GM21528 (cell line): ENCODE results near the gene XKR7.

Experiments
- ATAC-seq: cut with Tn5 transposase; IDR thresholded peaks from one replicate; pipeline ENCODE4 v1.9.1; 2021; ENCODE audit warnings: mild to moderate bottlenecking, moderate library complexity; ENCODE audit not compliant: unreplicated experiment, low FRiP score

XKR7 gene

DNA sequence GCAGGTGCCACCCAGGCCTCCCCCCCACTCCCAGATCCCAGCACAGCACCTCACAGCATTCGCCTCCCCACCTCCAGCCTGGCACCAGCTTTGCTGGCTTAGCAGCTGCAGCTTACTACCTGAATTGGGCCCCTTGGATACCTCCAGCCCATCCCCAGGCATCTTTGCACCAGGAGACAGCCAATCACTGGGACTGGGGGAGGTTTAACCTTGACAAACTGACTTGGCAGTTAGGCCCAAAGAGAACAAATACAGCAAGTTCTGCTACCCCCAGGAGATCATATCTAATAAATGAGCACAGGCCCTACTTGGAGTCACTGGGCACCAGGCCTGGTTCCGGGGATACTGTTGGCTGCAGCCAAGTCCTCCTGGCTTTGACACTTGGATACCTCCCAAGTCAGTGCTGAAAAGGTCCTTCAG, 24.9 kb upstream of the XKR7 start:
- no peak for ATAC-seq

GRCh38 chr20:31945319-31945718, 22.6 kb upstream of the XKR7 start:
- ATAC-seq: no peak

GRCh38 chr20:31945785-31946184, 22.2 kb upstream of the XKR7 start:
- ATAC-seq: no peak

- no peak for ATAC-seq
Observed at GRCh38 chr20:31948008-31948407, 19.9 kb upstream of the XKR7 start.

- ATAC-seq: no peak
Observed at GRCh38 chr20:31949877-31950646, 17.9 kb upstream of the XKR7 start.

DNA sequence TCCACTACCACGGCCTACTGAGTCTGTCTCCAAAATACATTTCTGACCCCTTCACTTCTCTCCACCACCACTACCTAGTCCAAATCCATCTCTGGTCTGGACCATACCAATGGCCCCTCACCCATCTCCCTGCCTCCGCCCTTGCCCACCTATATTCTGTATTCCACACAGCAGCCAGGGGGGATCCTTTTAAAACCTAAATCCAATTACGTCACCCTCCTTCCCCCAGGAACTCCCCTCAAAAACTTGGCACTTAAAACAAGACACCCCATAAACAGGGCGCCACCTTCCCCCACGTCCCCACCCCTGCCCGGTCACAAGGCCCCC, 16.8 kb upstream of the XKR7 start:
- ATAC-seq: no peak

DNA sequence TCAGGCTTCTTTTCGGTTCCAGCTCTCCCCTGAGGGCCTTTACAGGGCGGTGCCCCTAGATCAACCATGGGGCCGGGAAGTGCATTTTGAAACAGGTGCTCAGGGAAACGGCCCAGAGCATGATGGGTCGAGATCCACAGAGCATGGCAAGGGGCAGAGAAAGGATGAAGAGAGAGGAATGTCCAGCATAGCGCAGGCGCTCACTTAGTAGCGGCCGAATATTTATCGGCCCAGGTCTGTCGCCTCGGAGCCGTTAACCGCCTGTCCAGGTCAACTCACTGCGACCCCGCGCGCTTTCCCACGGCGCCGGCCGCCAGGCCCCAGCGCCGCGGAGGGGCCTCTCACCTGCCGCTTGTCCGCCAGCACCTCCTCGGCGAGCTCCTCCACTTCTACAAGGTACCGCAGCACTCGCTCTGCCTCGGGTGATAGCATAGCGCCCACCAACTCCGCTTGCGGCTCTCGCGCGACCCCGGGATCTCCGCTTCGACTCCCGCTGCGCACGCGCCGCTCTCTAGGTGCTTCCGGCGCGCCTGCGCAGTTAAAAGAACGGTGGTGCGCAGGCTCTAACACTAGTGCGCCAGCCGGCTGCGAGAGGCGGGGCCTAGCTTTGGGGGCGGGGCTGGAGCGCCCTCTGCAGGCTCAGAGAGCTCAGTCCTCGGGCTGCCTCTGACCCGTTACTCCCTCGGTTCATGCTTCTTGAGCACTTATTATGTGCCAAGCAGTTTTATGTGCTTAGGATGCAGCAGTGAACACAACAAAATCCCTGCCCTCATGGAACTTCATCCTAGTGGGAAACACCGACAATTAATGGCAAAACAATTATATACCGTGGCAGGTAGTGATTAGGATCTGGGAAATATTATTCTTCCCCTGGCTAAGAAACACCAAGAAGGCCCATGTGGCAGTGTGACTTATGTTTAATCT, 16.2 kb upstream of the XKR7 start, which contains the start of gene PDRG1:
TSS of gene PDRG1 (minus strand) at position 517 of the 924 bp plus-strand sequence. CDS start at position 432, 85 bp downstream.
- ATAC-seq: peak; percentile 76

- no peak for ATAC-seq
Observed at GRCh38 chr20:31953556-31954148, 14.3 kb upstream of the XKR7 start.

- no peak for ATAC-seq
Observed at GRCh38 chr20:31954500-31954899, 13.5 kb upstream of the XKR7 start.

GRCh38 chr20:31956556-31957526, 11.1 kb upstream of the XKR7 start:
- ATAC-seq: no peak

DNA sequence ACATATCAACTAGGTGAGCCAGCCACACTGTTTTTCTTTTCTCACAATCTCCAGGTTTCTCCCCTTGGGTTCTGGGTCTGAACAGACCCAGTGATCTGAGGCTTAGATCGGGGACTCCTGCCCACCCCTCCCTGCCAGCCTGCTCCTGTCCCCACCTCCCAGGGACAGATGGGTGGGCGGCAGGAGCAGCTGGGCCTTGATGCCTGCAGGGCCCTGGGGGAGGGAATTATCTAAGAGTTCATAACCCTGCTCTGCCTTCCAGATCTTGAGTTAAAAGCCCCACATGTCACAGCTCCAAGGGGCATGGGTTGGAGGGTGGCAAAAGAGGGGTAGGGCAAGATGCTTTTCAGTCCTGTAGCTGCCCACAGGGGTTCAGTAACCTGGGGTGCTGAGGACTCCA, 5.2 kb upstream of the XKR7 start:
- ATAC-seq: no peak

GRCh38 chr20:31963889-31964288, 4.1 kb upstream of the XKR7 start:
- ATAC-seq: no peak

GRCh38 chr20:31966991-31967655, 828 bp upstream of the XKR7 start:
- ATAC-seq: no peak

GRCh38 chr20:31968291-31969126, 558 bp downstream of the XKR7 start:
- no peak for ATAC-seq

GRCh38 chr20:31969991-31970390, 2.0 kb downstream of the XKR7 start:
- ATAC-seq: no peak

DNA sequence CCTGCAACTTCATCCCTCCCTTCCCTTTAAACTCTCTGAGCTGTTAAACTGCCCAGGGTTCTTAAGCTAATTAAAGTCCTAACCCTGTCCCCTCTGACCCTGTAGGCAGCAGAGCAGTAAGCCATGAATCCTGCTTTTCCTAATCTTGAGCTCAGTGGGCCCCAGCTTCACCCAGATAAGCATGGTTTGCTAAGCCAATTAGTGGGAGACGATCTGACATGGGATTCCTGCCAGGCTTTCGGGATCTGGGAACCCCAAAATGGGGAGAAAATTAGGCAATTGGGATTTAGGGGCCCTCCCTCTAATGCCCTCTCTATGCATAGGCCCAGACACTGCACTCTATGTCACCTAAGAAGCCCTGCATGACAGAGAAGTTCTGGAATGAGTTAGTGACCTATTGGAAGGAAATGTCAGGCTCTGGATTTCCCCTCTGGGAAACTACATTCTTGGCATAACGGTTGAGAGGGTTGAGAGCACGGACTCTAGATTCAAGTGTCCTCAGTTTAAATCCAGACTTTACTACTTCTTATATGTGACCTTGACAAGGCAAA, 4.6 kb downstream of the XKR7 start:
- ATAC-seq: no peak

GRCh38 chr20:31974296-31974695, 6.3 kb downstream of the XKR7 start:
- no peak for ATAC-seq

DNA sequence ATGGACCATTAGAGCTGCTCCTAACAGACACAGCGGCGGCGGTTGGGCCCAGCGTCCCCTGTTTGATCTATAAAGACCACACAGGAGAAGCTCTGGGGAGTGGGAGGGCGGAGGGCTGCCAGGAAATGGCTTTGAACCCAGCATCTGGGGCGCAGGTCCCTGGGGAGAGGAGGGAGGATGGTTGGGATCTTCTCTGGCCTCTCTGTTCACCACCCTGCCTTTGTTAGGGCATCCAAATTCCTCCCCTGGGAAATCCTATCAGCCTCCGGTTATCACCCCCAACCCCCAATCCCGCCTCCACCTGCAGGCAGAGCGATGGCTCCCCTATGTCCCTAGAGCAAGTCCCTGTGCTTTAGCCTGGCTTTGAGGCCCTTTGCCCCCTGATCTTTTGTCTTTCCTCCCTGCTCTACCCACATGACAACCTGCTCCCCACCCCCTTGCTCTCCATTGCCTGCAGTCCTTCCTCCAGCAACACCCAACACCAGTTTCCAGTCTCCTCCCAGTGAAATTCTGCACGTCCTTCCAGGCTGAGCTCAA, 7.1 kb downstream of the XKR7 start:
- ATAC-seq: no peak
